Parietal lobe (tissue), 2 donors: ENCODE results near the gene FAM221A. TPM values are rescaled to one million over a fixed set of nuclear protein-coding genes. Genes with fewer than 3 reads are reported as not detected.

Experiments
- small RNA-seq: library from RNA; depleted of rRNA; stranded (forward); fragments of <200 nt; gene quantifications from one replicate; pipeline ENCODE3, GENCODE V24; 2014; ENCODE audit warnings: low replicate concordance
- total RNA-seq: library from RNA; depleted of rRNA; stranded (reverse); fragments of >200 nt; gene quantifications from one replicate; pipeline ENCODE4 v1.2.3, GENCODE V29; 2014

The FAM221A gene
- total RNA-seq = 16.9 TPM

GRCh38 chr7:23679898-23680413 is at the start of gene FAM221A:
Gene FAM221A, plus strand, starts transcription at chr7:23680199. Its CDS starts 20 bp downstream, at chr7:23680219.

GRCh38 chr7:23710000-23710399 is 30.0 kb downstream of the FAM221A start, which contains the start of gene STK31:
Gene STK31, plus strand, starts transcription at chr7:23710219. Its CDS starts 67 bp downstream, at chr7:23710286.

Small RNA genes lying within 50 kb of the gene (small RNA-seq; reads per million reads assigned to genes)
- not detected for gene AC006026.2

Other genes starting within 250 kb of the FAM221A start
- 61.0 TPM for gene IGF2BP3, start 209.7 kb upstream of the FAM221A start, total RNA-seq
- 88.6 TPM for gene TRA2A, start 148.2 kb upstream of the FAM221A start, total RNA-seq
- 37.2 TPM for gene CCDC126, start 82.8 kb upstream of the FAM221A start, total RNA-seq
- 6.6 TPM for gene STK31, start 30.0 kb downstream of the FAM221A start, total RNA-seq